ENCODE data around the gene PPP2R1A. TPM values are rescaled to one million over a fixed set of nuclear protein-coding genes. Genes with fewer than 3 reads are reported as not detected.
A peak's percentile ranks its signal among the peaks of the same experiment; 100 is the strongest.

PPP2R1A gene
- total and polyA plus RNA-seq, 2 of the 13 experiments (the other 11 are each of a cell fraction or from before 2014, with no cell fraction given), result 86.7 to 130 TPM

GRCh38 chr19:52171321-52172169 is 18.3 kb upstream of the PPP2R1A start, which contains the start of gene ZNF836 (continued):
- no peak for TF ChIP-seq HCFC1 (IDR thresholded peaks at IDR 0.05; ENCODE audit: low read depth, low read length)
- TF ChIP-seq ZNF577 (CRISPR knock-in tag; IDR thresholded peaks at IDR 0.05; ENCODE audit: borderline replicate concordance, low read depth), result no peak
- peak; percentile 9; the same call in 1 of the 2 replicates for TF ChIP-seq DRAP1 (CRISPR knock-in tag; IDR thresholded peaks at IDR 0.05)
- TF ChIP-seq ZNF431 (CRISPR knock-in tag; IDR thresholded peaks at IDR 0.05; ENCODE audit: borderline replicate concordance, low read depth), result no peak
- TF ChIP-seq DNMT1 (CRISPR knock-in tag; IDR thresholded peaks at IDR 0.05), result no peak
- no peak for TF ChIP-seq U2AF2 (IDR thresholded peaks at IDR 0.05; ENCODE audit: low read depth, low read length)
- no peak for TF ChIP-seq NCOA1 (CRISPR knock-in tag; IDR thresholded peaks at IDR 0.05)
- no peak for TF ChIP-seq ZNF580 (CRISPR knock-in tag; IDR thresholded peaks at IDR 0.05; ENCODE audit: borderline replicate concordance, low read depth)
- TF ChIP-seq HDAC2 (CRISPR knock-in tag; IDR thresholded peaks at IDR 0.05), result peak; percentile 36; the same call in 1 of the 2 replicates
- TF ChIP-seq HNRNPLL (IDR thresholded peaks at IDR 0.05; ENCODE audit: low read depth, low read length, poor library complexity, severe bottlenecking), result no peak
- TF ChIP-seq ZNF121 (CRISPR knock-in tag; IDR thresholded peaks at IDR 0.05), result no peak
- no peak for TF ChIP-seq ZFP1 (CRISPR knock-in tag; IDR thresholded peaks at IDR 0.05)
- no peak for TF ChIP-seq NBN (conservative IDR thresholded peaks at IDR 0.05)
- 0 out of 2 replicates have a peak, but pooled peaks have one; percentile 12 for TF ChIP-seq NFKB2 (CRISPR knock-in tag; IDR thresholded peaks at IDR 0.05; ENCODE audit: borderline replicate concordance)
- TF ChIP-seq TBX2 (CRISPR knock-in tag; IDR thresholded peaks at IDR 0.05; ENCODE audit: borderline replicate concordance), result no peak
- peak; percentile 62 for TF ChIP-seq GABPA (IDR thresholded peaks at IDR 0.05; ENCODE audit: low read depth, low read length)
- peak; percentile 80 for TF ChIP-seq GABPA (CRISPR knock-in tag; IDR thresholded peaks at IDR 0.05; ENCODE audit: low read depth)
- no peak for TF ChIP-seq ARNT2 (CRISPR knock-in tag; IDR thresholded peaks at IDR 0.05; ENCODE audit: low read depth)
- TF ChIP-seq ZNF333 (CRISPR knock-in tag; IDR thresholded peaks at IDR 0.05; ENCODE audit: borderline replicate concordance), result no peak
- no peak for TF ChIP-seq ARID2 (CRISPR knock-in tag; IDR thresholded peaks at IDR 0.05; ENCODE audit: borderline replicate concordance)
- no peak for TF ChIP-seq HMG20A (CRISPR knock-in tag; IDR thresholded peaks at IDR 0.05; ENCODE audit: borderline replicate concordance)
- no peak for TF ChIP-seq IRX3 (CRISPR knock-in tag; IDR thresholded peaks at IDR 0.05; ENCODE audit: borderline replicate concordance, low read depth)
- TF ChIP-seq FOSL2 (CRISPR knock-in tag; IDR thresholded peaks at IDR 0.05), result no peak
- TF ChIP-seq DMAP1 (CRISPR knock-in tag; IDR thresholded peaks at IDR 0.05), result peak; percentile 32; the same call in 1 of the 2 replicates
- TF ChIP-seq ZMAT5 (CRISPR knock-in tag; IDR thresholded peaks at IDR 0.05; ENCODE audit: borderline replicate concordance, low read depth), result no peak
- TF ChIP-seq ZNF274 (CRISPR knock-in tag; IDR thresholded peaks at IDR 0.05), result no peak
- no peak for TF ChIP-seq TCF7 (IDR thresholded peaks at IDR 0.05; ENCODE audit: low read depth)
- TF ChIP-seq YEATS2 (CRISPR knock-in tag; IDR thresholded peaks at IDR 0.05; ENCODE audit: borderline replicate concordance), result 0 out of 2 replicates have a peak, but pooled peaks have one; percentile 20
- no peak for TF ChIP-seq ZNF704 (CRISPR knock-in tag; IDR thresholded peaks at IDR 0.05; ENCODE audit: borderline replicate concordance)

All from HepG2 (cell line).